Esophagus squamous epithelium (tissue), 5 donors: ENCODE data around the gene RBM23. TPM values are rescaled to one million over a fixed set of nuclear protein-coding genes. Genes with fewer than 3 reads are reported as not detected.

Experiments used
- DNase-seq: peaks from one replicate; lab custom pipeline; 2025; lab: John Stamatoyannopoulos, UW
- H3K27ac ChIP-seq, 4 donors: fragments of 200-600 bp; sonication (generic); one replicate each; pipeline ENCODE4 v1.5.1; 2016 to 2019; ENCODE audit warnings: mild to moderate bottlenecking in 1 of 4
- H3K27me3 ChIP-seq, 4 donors: fragments of 200-600 bp; sonication (generic); 1 replicate in 3 of 4; 2 replicates in 1 of 4; pipeline versions ENCODE4 v1.5.1 to v1.6.0; 2017 to 2021; ENCODE audit warnings: antibody characterized with exemption in 1 of 4
- H3K36me3 ChIP-seq, 3 donors: fragments of 200-600 bp; sonication (generic); one replicate each; pipeline ENCODE4 v1.5.1; 2016 to 2019
- H3K4me1 ChIP-seq, 3 donors: fragments of 200-600 bp; sonication (generic); one replicate each; pipeline ENCODE4 v1.5.1; 2017 to 2019
- H3K4me3 ChIP-seq, 4 donors: fragments of 200-600 bp; sonication (generic); 1 replicate in 3 of 4; 2 replicates in 1 of 4; pipeline ENCODE4 v1.5.1; 2016 to 2019; ENCODE audit warnings: mild to moderate bottlenecking in 2 of 4, moderate library complexity in 1 of 4
- H3K9me3 ChIP-seq, 3 donors: fragments of 200-600 bp; sonication (generic); one replicate each; pipeline ENCODE4 v1.5.1; 2016 to 2019
- POLR2A ChIP-seq, 4 donors: fragments of 450-650 bp; IDR thresholded peaks; one replicate each; pipeline ENCODE4 v1.6.1; 2017; ENCODE audit warnings: antibody characterized with exemption in 4 of 4, mild to moderate bottlenecking in 4 of 4, moderate library complexity in 3 of 4
- WGBS, 2 donors: methylation state at CpG; one replicate each; pipeline ENCODE4 v1.1.5; 2018; 5-methylcytosine and 5-hydroxymethylcytosine counted together
- intact Hi-C: fragments of 100-400 bp; cut with DNase I; formaldehyde crosslinking; loops from one replicate; pipeline ENCODE4 v1.15.0; 2022
- total RNA-seq, 4 donors: library from RNA; depleted of rRNA; stranded (reverse); fragments of >200 nt; gene quantifications; one replicate each; pipeline ENCODE4 v1.1.0, GENCODE V29; 2016
- TF ChIP-seq, protein P1 (sequence below), 6 experiments: fragments of 450-650 bp in 4 of 6; fragments of 200-600 bp in 2 of 6; sonication (generic) in 2 of 6; IDR thresholded peaks; one replicate each; pipeline ENCODE4 v1.5.1; 2016 to 2019; ENCODE audit warnings: antibody characterized with exemption in 6 of 6, mild to moderate bottlenecking in 4 of 6, moderate library complexity in 4 of 6
- donor health status: DM: yes; HTN: yes; CAD: no.

The RBM23 gene
- total RNA-seq, 4 donors from 2014 or later, result 40.0 to 101 (median 58.9) TPM

DNA sequence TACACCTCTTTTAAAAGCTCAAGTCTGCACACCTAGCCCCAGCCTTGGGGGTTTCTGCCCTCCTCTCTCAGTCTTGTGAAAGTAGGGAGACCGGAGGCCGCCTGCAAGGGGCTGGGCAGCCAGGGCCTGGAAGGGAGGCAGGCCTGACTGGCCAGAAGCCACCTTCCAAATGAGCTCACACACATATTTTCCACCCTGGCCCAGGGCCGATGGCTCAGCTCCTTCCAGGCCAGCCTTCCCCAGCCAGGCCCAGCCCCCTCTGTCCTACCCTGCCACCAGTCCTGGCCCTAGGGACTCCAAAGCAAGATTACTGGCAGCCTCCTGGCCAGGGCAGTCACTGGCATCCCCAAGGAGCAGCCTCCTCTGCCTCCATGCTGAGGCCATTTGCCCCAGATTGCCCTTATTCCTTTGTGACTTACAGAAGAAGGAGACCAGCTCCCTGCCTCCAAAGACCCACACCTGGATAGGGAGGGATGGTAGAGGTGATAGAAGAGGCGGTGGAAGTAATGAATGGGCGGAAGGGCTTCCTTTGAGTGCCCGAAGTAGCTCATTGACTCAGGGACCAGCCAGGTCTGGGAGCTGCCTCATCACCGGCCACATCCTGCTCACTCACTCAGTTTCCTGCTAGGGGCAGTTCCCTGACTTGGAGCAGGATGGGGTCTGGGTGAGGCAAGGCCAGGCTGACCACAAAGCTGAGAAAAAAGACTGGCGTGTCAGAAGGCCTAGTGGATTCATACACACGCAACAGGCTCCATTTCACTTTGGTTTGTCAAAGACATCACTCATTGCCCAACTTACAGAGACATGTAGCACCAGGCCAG is 67.8 kb downstream of the RBM23 start:
- no peak for DNase-seq
- Histone ChIP-seq H3K36me3 (peaks cover 3 to 12% (median 11%) of the 10 kb centered on the region in 3 donors), H3K4me1 (peaks cover 56 to 76% (median 63%) of the 10 kb centered on the region in 3 donors), H3K4me3 (peak overlapping the region in 1 of 4 donors; percentile 13), H3K27me3 (no peaks in the 10 kb centered on the region), H3K9me3 (no peaks in the 10 kb centered on the region), H3K27ac (peak overlapping the region; percentile 70 to 92 (median 88))
- WGBS, 2 donors, result 45% methylated on average over 8 of the region's 9 CpGs; no CpG with 5 or more reads in 1 of the 2 donors
- intact Hi-C loops, result loop anchor here (10.0 kb wide), 2 partner anchors 76 to 196 kb away; no protein-coding TSS in a partner anchor
- no peak for TF ChIP-seq POLR2A (IDR thresholded peaks at IDR 0.05)
- TF ChIP-seq, protein P1, sequence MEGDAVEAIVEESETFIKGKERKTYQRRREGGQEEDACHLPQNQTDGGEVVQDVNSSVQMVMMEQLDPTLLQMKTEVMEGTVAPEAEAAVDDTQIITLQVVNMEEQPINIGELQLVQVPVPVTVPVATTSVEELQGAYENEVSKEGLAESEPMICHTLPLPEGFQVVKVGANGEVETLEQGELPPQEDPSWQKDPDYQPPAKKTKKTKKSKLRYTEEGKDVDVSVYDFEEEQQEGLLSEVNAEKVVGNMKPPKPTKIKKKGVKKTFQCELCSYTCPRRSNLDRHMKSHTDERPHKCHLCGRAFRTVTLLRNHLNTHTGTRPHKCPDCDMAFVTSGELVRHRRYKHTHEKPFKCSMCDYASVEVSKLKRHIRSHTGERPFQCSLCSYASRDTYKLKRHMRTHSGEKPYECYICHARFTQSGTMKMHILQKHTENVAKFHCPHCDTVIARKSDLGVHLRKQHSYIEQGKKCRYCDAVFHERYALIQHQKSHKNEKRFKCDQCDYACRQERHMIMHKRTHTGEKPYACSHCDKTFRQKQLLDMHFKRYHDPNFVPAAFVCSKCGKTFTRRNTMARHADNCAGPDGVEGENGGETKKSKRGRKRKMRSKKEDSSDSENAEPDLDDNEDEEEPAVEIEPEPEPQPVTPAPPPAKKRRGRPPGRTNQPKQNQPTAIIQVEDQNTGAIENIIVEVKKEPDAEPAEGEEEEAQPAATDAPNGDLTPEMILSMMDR (IDR thresholded peaks at IDR 0.05), result no peak

DNA sequence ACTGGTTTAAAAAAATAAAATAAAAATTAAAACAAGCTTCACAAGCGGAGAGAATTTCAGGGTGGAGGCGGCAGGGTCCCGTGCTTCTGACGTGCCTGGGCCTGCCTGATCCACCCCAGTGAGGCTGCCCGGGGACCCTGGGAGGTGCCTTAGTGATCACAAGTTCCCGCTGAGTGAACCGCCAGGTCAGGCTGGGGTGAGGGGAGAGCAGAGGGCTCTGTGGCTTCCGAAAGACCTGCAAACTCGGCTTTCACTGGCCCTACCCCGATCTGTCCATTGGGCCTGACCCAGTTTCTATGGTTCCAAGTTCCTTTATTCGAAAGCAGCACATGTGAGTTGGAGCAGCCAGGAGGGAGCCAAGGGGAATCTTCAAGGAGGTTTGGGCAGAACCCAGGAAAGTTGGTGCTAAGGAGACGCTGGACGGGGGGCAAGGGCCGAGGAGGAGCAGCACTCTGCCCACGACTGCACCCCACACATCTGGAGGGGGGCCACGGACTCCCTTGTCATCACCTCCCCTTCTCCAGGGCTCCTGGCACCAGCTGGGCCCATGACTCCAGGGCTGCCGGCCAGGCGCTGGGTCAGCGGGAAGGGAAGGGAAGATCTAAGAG is 69.6 kb downstream of the RBM23 start:
- Histone ChIP-seq H3K36me3 (peaks cover 19 to 30% (median 28%) of the 10 kb centered on the region in 3 donors), H3K9me3 (no peaks in the 10 kb centered on the region), H3K27ac (peak overlapping the region; percentile 57 to 92 (median 88)), H3K4me1 (peaks cover 59 to 94% (median 74%) of the 10 kb centered on the region in 3 donors), H3K4me3 (peak overlapping the region in 2 of 4 donors; percentile 23 to 36), H3K27me3 (no peaks in the 10 kb centered on the region)
- TF ChIP-seq, protein P1 (IDR thresholded peaks at IDR 0.05), result no peak
- no peak for TF ChIP-seq POLR2A (IDR thresholded peaks at IDR 0.05)
- no peak for DNase-seq
- WGBS, 2 donors, result 11 to 55% methylated on average over 9 to 13 of the region's 19 CpGs
- intact Hi-C loops, result loop anchor here (10.0 kb wide), 1 partner anchor 275 kb away; no protein-coding TSS in a partner anchor

DNA sequence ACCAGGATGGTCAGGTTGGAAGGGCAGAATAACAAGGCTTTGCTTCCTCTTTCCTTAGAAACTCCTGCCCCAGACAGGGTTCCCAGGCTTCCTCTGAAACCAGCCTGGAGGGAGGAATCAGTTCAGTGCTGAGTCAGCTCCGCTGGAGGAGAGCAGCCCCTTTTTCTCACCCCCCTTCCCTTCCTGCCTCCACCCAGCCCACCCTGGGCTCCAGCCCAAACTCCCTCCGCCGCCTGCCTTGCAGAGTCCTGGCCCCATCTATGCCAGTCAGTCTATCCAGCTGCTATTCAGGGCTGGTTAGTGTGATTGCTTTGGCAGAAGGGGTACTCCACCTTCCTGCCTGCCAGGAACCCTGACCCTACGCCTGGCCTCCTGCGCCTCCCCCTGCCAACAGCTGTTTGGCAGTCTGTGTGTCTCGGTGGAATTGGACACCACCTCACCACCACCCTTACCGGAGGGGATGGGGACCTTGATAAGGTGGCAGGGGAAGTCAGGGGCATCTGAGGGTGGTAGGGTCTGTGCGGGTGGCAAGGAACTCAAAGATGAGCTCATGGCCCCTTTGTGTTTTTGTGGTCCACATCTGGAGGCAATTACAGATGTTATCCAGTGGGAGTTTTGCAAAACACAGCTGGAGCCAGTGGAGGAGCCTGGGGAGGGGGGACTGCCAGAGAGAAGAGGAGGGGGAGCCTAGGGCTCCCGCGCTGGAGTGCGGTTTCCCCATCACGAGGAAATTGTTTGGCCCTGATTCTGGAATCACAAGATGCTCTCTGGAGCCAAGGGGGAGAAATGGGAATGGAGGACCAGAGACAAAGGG is 70.4 kb downstream of the RBM23 start:
- Histone ChIP-seq H3K27me3 (no peaks in the 10 kb centered on the region), H3K4me1 (peaks cover 59 to 96% (median 74%) of the 10 kb centered on the region in 3 donors), H3K4me3 (peak overlapping the region in 2 of 4 donors; percentile 23 to 35), H3K9me3 (no peaks in the 10 kb centered on the region), H3K27ac (peak overlapping the region; percentile 57 to 92 (median 88)), H3K36me3 (peaks cover 26 to 38% (median 36%) of the 10 kb centered on the region in 3 donors)
- intact Hi-C loops, result loop anchor here (10.0 kb wide), 1 partner anchor 274 kb away; no protein-coding TSS in a partner anchor
- TF ChIP-seq POLR2A (IDR thresholded peaks at IDR 0.05), result no peak
- TF ChIP-seq, protein P1 (IDR thresholded peaks at IDR 0.05), result no peak
- no peak for DNase-seq
- WGBS, 2 donors, result 9 to 29% methylated on average over 7 to 8 of the region's 12 CpGs

DNA sequence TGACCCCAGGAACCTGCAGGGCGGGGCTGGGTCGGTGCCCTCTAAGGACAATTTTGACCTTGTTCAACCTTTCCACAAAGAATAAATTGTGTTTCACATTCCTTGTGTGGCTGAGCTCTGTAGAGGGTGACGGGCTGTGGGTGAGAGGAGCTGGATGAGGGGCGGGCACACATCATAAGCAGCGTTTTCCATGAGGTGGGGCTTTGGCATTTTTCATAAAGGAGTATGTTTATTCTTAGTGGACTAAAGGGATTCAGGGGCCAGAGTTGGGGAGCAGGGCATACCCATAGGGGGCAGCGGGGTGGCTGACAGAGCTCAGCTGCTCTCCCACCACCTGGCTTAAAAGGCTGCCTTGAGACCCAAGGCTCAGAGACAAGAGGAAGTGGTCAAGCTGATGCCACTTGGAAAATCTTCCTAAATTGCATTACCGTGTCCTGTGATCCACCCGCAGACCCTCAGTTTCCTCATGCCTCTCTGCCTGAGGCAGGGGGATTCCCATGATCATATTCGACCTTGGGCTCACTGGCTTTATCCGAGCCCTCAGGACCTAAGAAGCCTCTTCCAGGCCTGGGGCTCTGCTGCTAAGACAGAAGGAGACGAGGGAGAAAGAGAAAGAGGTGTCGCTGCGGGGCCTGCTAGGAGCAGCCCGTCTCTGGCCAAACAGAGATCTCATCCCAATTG is 71.1 kb downstream of the RBM23 start:
- H3K4me1 ChIP-seq, result peaks cover 57 to 96% (median 69%) of the 10 kb centered on the region in 3 donors
- TF ChIP-seq POLR2A (IDR thresholded peaks at IDR 0.05), result no peak
- TF ChIP-seq, protein P1 (IDR thresholded peaks at IDR 0.05), result no peak
- intact Hi-C loops, result loop anchor here (10.0 kb wide), 1 partner anchor 273 kb away; no protein-coding TSS in a partner anchor
- H3K4me3 ChIP-seq, result peak overlapping the region in 1 of 4 donors; percentile 35
- no peak for DNase-seq
- H3K36me3 ChIP-seq, result peaks cover 32 to 45% (median 42%) of the 10 kb centered on the region in 3 donors
- peak overlapping the region; percentile 57 to 92 (median 88) for H3K27ac ChIP-seq
- H3K27me3 ChIP-seq, result no peaks in the 10 kb centered on the region
- H3K9me3 ChIP-seq, result no peaks in the 10 kb centered on the region
- 25 to 31% methylated on average over 9 to 13 of the region's 14 CpGs for WGBS, 2 donors
